Measurements from ENCODE around the gene TMEM117. TPM values are rescaled to one million over a fixed set of nuclear protein-coding genes. Genes with fewer than 3 reads are reported as not detected.
"Not testable (repeated sequence)": the region's sequence is repeated elsewhere in the genome, so short reads cannot be mapped to it uniquely, and the experiment has no call there.

TMEM117 gene
- total RNA-seq, 1 experiment from 2014 or later: 12.0 TPM

GRCh38 chr12:43979450-43979849, 143.6 kb downstream of the TMEM117 start:
- no peak for DNase-seq (ENCODE audit: low read depth)
- in situ Hi-C loops (cut with HindIII; ENCODE audit: low pct_unique_long_range_greater_than_20kb, low sequenced_read_pairs): no loop called here

DNA sequence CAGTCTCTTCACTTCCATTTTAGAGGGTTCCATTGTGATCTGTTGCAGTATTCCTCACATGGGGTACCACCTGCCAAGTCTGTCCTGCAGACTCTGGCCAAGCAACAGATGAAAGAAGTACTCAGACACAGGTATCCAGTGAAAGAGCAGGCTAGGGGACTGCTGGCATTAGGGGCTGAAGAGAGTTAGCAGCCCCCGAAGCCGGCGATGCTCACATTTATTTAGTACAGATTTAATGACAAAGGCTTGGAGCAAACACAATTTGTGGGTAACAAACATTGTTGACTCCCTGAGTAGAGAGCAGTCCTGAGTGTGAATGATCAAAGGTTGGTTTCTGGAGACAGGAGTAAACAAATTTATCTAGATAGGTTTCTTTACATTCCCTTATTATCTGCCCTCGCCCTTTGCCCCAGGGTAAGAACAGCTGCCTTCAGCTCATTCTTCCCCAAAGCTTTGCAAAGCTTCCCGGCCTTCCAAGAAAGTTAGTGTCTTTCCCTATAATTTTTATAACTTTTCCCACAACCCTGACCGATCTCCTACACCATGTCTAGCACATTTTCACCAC, 144.8 kb downstream of the TMEM117 start:
- in situ Hi-C loops (cut with HindIII; ENCODE audit: low pct_unique_long_range_greater_than_20kb, low sequenced_read_pairs): no loop called here
- DNase-seq (ENCODE audit: low read depth): no peak

DNA sequence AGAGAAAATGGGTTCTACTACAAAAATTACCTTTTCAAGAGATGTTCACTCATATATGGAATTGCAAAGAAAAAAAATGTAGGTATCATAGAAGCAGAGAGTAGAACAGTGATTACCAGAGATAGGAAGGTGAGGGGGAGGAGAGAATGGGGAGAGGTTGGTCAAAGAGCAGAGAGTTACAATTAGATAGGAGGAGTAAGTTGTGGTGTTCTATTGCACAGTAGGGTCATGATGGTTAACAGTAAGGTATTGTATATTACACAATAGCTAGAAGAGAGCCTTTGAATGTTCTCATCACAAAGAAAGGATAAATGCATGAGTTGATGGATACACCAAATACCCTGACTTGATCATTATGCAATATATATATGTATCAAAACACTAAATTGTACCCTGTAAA, 145.8 kb downstream of the TMEM117 start:
- no peak for DNase-seq (ENCODE audit: low read depth)
- in situ Hi-C loops (cut with HindIII; ENCODE audit: low pct_unique_long_range_greater_than_20kb, low sequenced_read_pairs): no loop called here

DNA sequence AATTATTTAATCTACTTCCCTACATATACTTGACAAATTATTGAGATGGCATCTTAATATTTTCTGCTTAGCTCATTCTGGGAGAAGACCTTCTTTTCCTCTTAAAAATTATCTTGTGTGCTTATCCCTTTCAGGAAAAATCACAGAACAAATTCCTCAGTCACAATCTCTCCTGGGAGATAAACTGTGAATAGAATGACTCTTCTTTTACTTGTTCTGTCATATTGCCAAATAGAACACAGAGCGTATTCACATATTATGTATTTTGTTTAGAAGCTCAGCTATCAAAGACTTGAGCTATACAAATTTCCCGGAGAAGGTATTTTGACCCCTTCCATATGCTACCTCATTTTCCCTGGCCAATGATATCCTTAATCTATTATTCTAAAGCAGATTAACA, 146.7 kb downstream of the TMEM117 start:
- DNase-seq (ENCODE audit: low read depth): no peak
- in situ Hi-C loops (cut with HindIII; ENCODE audit: low pct_unique_long_range_greater_than_20kb, low sequenced_read_pairs): no loop called here

GRCh38 chr12:43988838-43989560, 153.1 kb downstream of the TMEM117 start:
- in situ Hi-C loops (cut with HindIII; ENCODE audit: low pct_unique_long_range_greater_than_20kb, low sequenced_read_pairs): no loop called here
- DNase-seq (ENCODE audit: low read depth): no peak

DNA sequence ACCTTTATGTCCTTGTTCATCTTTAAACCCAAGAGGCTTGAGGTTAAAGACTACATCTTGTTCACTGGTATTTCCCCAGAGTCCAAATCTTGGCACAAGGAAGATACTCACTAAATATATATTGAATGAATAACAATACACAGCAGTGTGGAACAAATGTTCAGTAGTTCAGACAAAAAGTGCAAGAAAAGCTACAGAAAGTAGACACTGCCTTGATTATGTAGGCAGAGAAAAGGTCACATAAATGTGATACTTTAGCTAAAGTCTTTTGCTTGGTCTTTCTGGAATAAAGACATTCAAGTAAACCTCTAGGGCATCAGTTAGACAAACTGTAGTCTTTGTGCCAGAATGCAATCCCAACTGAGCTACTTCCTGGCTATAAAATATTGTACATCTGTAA, 157.0 kb downstream of the TMEM117 start:
- in situ Hi-C loops (cut with HindIII; ENCODE audit: low pct_unique_long_range_greater_than_20kb, low sequenced_read_pairs): no loop called here
- no peak for DNase-seq (ENCODE audit: low read depth)

GRCh38 chr12:44000309-44000952, 164.6 kb downstream of the TMEM117 start:
- DNase-seq (ENCODE audit: low read depth): peak; percentile 20
- in situ Hi-C loops (cut with HindIII; ENCODE audit: low pct_unique_long_range_greater_than_20kb, low sequenced_read_pairs): no loop called here

DNA sequence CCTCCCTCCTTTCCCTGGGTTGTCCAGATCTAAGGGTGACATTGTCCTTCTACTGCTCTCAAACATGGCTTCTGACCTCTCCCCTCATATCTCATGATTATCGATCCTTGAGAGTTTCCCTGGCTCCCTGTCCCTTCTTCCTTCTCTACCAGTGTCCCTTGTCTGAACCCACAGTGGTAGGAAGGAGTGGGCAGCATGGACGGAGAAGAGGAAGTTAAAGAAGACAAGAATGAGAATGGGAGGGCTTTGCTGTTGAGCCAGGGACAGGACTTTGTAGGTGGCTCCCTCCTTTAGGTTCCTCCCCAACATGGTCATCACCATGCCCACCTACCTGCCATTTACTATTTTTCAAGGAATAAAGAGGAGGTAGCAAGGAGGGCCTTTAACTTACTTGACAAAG, 166.7 kb downstream of the TMEM117 start:
- DNase-seq (ENCODE audit: low read depth): no peak
- in situ Hi-C loops (cut with HindIII; ENCODE audit: low pct_unique_long_range_greater_than_20kb, low sequenced_read_pairs): no loop called here

DNA sequence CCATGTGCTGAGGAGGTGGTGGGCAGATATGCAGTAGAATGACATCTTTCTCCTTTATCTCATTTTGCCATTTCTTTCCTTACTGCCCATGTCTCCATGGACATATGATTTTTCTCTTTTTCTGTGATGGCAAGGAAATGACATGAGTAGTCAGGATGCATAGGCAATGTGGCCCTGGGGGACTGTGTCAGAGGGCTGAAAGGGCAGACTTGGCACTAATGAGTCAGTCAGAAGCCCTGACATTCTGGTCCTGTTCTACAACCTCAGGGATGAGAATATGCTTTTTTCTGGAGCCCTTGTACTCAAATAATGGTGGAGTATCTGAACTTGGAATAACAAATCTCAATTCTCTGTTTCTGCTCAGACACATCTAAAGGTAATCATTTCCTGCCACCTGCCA, 167.8 kb downstream of the TMEM117 start:
- in situ Hi-C loops (cut with HindIII; ENCODE audit: low pct_unique_long_range_greater_than_20kb, low sequenced_read_pairs): no loop called here
- DNase-seq (ENCODE audit: low read depth): no peak

- in situ Hi-C loops (cut with HindIII; ENCODE audit: low pct_unique_long_range_greater_than_20kb, low sequenced_read_pairs): no loop called here
- DNase-seq (ENCODE audit: low read depth): peak; percentile 28
Measured at GRCh38 chr12:44015333-44015941, 179.6 kb downstream of the TMEM117 start.

GRCh38 chr12:44017216-44017615, 181.3 kb downstream of the TMEM117 start:
- DNase-seq (ENCODE audit: low read depth): no peak
- in situ Hi-C loops (cut with HindIII; ENCODE audit: low pct_unique_long_range_greater_than_20kb, low sequenced_read_pairs): no loop called here

- no peak for DNase-seq (ENCODE audit: low read depth)
- in situ Hi-C loops (cut with HindIII; ENCODE audit: low pct_unique_long_range_greater_than_20kb, low sequenced_read_pairs): no loop called here
Measured at GRCh38 chr12:44019118-44019517, 183.2 kb downstream of the TMEM117 start.

GRCh38 chr12:44020555-44020954, 184.7 kb downstream of the TMEM117 start:
- in situ Hi-C loops (cut with HindIII; ENCODE audit: low pct_unique_long_range_greater_than_20kb, low sequenced_read_pairs): no loop called here
- no peak for DNase-seq (ENCODE audit: low read depth)

GRCh38 chr12:44021471-44021971, 185.6 kb downstream of the TMEM117 start:
- in situ Hi-C loops (cut with HindIII; ENCODE audit: low pct_unique_long_range_greater_than_20kb, low sequenced_read_pairs): no loop called here
- DNase-seq (ENCODE audit: low read depth): no peak

DNA sequence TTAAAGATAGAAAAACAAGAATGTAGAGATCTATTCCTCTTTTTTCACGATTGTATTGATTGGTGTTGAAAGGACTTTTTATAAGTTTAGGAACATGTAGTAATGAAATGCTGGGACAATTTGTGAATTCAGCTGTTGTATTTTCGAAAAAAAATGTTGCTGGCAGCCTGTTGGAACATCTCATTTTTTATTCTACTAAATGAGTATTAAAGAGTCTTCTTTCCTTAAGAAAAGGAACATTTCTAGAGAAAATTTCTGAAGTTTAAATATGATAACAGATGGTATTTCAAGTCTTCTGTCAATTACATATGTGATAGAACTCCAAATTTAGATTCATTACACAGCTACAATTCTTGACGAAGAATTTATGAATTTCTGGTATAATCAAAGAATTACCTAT, 189.6 kb downstream of the TMEM117 start:
- DNase-seq (ENCODE audit: low read depth): no peak
- in situ Hi-C loops (cut with HindIII; ENCODE audit: low pct_unique_long_range_greater_than_20kb, low sequenced_read_pairs): no loop called here

- in situ Hi-C loops (cut with HindIII; ENCODE audit: low pct_unique_long_range_greater_than_20kb, low sequenced_read_pairs): no loop called here
Measured at GRCh38 chr12:44026046-44026445, 190.2 kb downstream of the TMEM117 start.

DNA sequence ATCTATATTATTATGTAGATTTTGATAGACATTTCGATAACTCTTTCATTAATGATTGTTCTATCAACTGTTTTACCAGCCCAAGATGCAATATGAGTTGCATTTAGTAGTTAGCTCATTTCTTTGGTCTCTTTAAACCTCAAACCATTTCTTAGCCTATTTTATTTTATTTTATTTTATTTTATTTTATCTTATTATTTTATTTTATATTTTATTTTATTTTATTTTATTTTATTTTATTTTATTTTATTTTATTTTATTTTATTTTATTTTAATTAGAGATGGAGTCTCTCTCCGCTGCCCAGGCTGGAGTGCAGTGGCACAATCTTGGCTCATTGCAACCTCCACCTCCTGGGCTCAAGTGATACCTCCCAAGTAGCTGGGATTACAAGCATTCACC, 191.0 kb downstream of the TMEM117 start:
- DNase-seq (ENCODE audit: low read depth); in situ Hi-C loops (cut with HindIII; ENCODE audit: low pct_unique_long_range_greater_than_20kb, low sequenced_read_pairs): not testable (repeated sequence)

More at GRCh38 chr12:44026046-44026445, 190.2 kb downstream of the TMEM117 start:
- no peak for DNase-seq (ENCODE audit: low read depth)

GRCh38 chr12:44029194-44029593, 193.3 kb downstream of the TMEM117 start:
- in situ Hi-C loops (cut with HindIII; ENCODE audit: low pct_unique_long_range_greater_than_20kb, low sequenced_read_pairs): no loop called here

More at GRCh38 chr12:44029194-44029593, 193.3 kb downstream of the TMEM117 start:
- no peak for DNase-seq (ENCODE audit: low read depth)

All from Caki2 (cell line).